GM19025 (cell line): ENCODE measurements around the gene PGAP3.
"Not testable (repeated sequence)": the region's sequence is repeated elsewhere in the genome, so short reads cannot be mapped to it uniquely, and the experiment has no call there.

Source experiments
- ATAC-seq: cut with Tn5 transposase; IDR thresholded peaks from one replicate; pipeline ENCODE4 v1.9.1; 2021; ENCODE audit warnings: mild to moderate bottlenecking, low read depth, moderate library complexity; ENCODE audit not compliant: unreplicated experiment

Gene PGAP3

GRCh38 chr17:39687546-39688474 lies at the start of gene PGAP3:
TSS of gene PGAP3 (minus strand) at chr17:39688057. CDS start at chr17:39688014, 43 bp downstream.
- peak; percentile 93 for ATAC-seq

GRCh38 chr17:39737206-39737759 lies 49.4 kb upstream of the PGAP3 start:
- no peak for ATAC-seq

GRCh38 chr17:39736319-39737165 lies 48.7 kb upstream of the PGAP3 start:
- no peak for ATAC-seq

- no peak for ATAC-seq
Observed at GRCh38 chr17:39735882-39736281, 48.0 kb upstream of the PGAP3 start.

- no peak for ATAC-seq
Observed at GRCh38 chr17:39732586-39732985, 44.7 kb upstream of the PGAP3 start.

GRCh38 chr17:39730095-39730921 lies 42.5 kb upstream of the PGAP3 start, which contains the start of gene MIEN1:
TSS of gene MIEN1 (minus strand) at chr17:39730532. CDS start at chr17:39730495, 37 bp downstream.
- peak; percentile 94 for ATAC-seq

GRCh38 chr17:39729280-39729851 lies 41.5 kb upstream of the PGAP3 start:
- ATAC-seq, result no peak

- no peak for ATAC-seq
Observed at GRCh38 chr17:39727556-39727955, 39.7 kb upstream of the PGAP3 start.

- no peak for ATAC-seq
Observed at GRCh38 chr17:39726617-39727016, 38.8 kb upstream of the PGAP3 start.

GRCh38 chr17:39725923-39726322 lies 38.1 kb upstream of the PGAP3 start:
- ATAC-seq, result not testable (repeated sequence)

GRCh38 chr17:39724731-39725130 lies 36.9 kb upstream of the PGAP3 start:
- ATAC-seq, result no peak

- no peak for ATAC-seq
Observed at GRCh38 chr17:39722965-39723848, 35.4 kb upstream of the PGAP3 start.

GRCh38 chr17:39722104-39722503 lies 34.2 kb upstream of the PGAP3 start:
- no peak for ATAC-seq

GRCh38 chr17:39719563-39720355 lies 31.9 kb upstream of the PGAP3 start:
- ATAC-seq, result no peak

- no peak for ATAC-seq
Observed at GRCh38 chr17:39717660-39718059, 29.8 kb upstream of the PGAP3 start.

- ATAC-seq, result no peak
Observed at GRCh38 chr17:39716879-39717536, 29.2 kb upstream of the PGAP3 start.

GRCh38 chr17:39716073-39716818 lies 28.4 kb upstream of the PGAP3 start:
- no peak for ATAC-seq
